ENCODE measurements around the gene RUVBL1. TPM values are rescaled to one million over a fixed set of nuclear protein-coding genes. Genes with fewer than 3 reads are reported as not detected.

RUVBL1 gene
- total RNA-seq, 1 donor from 2014 or later: 33.1 TPM

DNA sequence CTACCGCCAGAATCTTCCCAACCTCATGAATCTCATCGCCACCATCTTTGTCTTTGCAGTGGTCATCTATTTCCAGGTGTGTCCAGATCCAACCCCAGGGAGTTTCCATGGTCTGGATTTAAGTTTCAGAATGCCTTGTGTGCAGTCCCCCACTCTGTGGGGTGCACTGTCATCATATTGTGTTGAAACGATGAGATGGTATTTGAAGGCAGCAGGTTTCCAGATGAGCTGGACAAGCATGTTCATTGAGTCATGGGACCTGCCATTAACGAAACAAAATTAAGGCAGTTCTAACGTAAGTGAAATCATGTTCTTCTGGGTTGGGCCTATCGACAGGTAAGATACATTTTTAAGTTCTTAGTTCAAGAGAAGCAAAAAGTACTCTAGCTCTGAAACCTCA lies 58.6 kb downstream of the RUVBL1 start:
- Mint-ChIP-seq H3K27me3 (ENCODE audit: unreplicated experiment) (peaks cover 5% of the 10 kb centered on the region), H3K36me3 (ENCODE audit: unreplicated experiment) (peaks cover 35% of the 10 kb centered on the region), H3K9me3 (ENCODE audit: unreplicated experiment) (peaks cover 9% of the 10 kb centered on the region), H3K27ac (ENCODE audit: unreplicated experiment) (no peak overlapping the region), H3K4me1 (ENCODE audit: low read depth, unreplicated experiment) (peaks cover 23% of the 10 kb centered on the region), H3K4me3 (ENCODE audit: unreplicated experiment) (no peak overlapping the region)
- no peak for TF ChIP-seq CTCF (IDR thresholded peaks at IDR 0.05; ENCODE audit: partially characterized antibody, unreplicated experiment)
- DNase-seq: no peak

GRCh38 chr3:128063865-128064264 lies 59.7 kb downstream of the RUVBL1 start:
- no peak overlapping the region for H3K4me3 Mint-ChIP-seq (ENCODE audit: unreplicated experiment)
- no peak for DNase-seq
- peaks cover 9% of the 10 kb centered on the region for H3K9me3 Mint-ChIP-seq (ENCODE audit: unreplicated experiment)
- H3K27ac Mint-ChIP-seq (ENCODE audit: unreplicated experiment): no peak overlapping the region
- no peak for TF ChIP-seq CTCF (IDR thresholded peaks at IDR 0.05; ENCODE audit: partially characterized antibody, unreplicated experiment)
- peaks cover 35% of the 10 kb centered on the region for H3K36me3 Mint-ChIP-seq (ENCODE audit: unreplicated experiment)
- peaks cover 23% of the 10 kb centered on the region for H3K4me1 Mint-ChIP-seq (ENCODE audit: low read depth, unreplicated experiment)
- peaks cover 5% of the 10 kb centered on the region for H3K27me3 Mint-ChIP-seq (ENCODE audit: unreplicated experiment)

GRCh38 chr3:128062033-128062745 lies 61.4 kb downstream of the RUVBL1 start:
- Mint-ChIP-seq H3K4me1 (ENCODE audit: low read depth, unreplicated experiment) (peaks cover 11% of the 10 kb centered on the region), H3K36me3 (ENCODE audit: unreplicated experiment) (peaks cover 24% of the 10 kb centered on the region), H3K27ac (ENCODE audit: unreplicated experiment) (no peak overlapping the region), H3K27me3 (ENCODE audit: unreplicated experiment) (peaks cover 5% of the 10 kb centered on the region), H3K4me3 (ENCODE audit: unreplicated experiment) (no peak overlapping the region), H3K9me3 (ENCODE audit: unreplicated experiment) (peaks cover 7% of the 10 kb centered on the region)
- no peak for DNase-seq
- no peak for TF ChIP-seq CTCF (IDR thresholded peaks at IDR 0.05; ENCODE audit: partially characterized antibody, unreplicated experiment)

GRCh38 chr3:128060473-128061381 lies 62.9 kb downstream of the RUVBL1 start:
- Mint-ChIP-seq H3K36me3 (ENCODE audit: unreplicated experiment) (peaks cover 20% of the 10 kb centered on the region), H3K27me3 (ENCODE audit: unreplicated experiment) (peaks cover 5% of the 10 kb centered on the region)

More at GRCh38 chr3:128060473-128061381, 62.9 kb downstream of the RUVBL1 start:
- DNase-seq: no peak
- peaks cover 4% of the 10 kb centered on the region for H3K9me3 Mint-ChIP-seq (ENCODE audit: unreplicated experiment)
- no peak for TF ChIP-seq CTCF (IDR thresholded peaks at IDR 0.05; ENCODE audit: partially characterized antibody, unreplicated experiment)
- H3K27ac Mint-ChIP-seq (ENCODE audit: unreplicated experiment): no peak overlapping the region
- no peak overlapping the region for H3K4me3 Mint-ChIP-seq (ENCODE audit: unreplicated experiment)
- H3K4me1 Mint-ChIP-seq (ENCODE audit: low read depth, unreplicated experiment): peaks cover 3% of the 10 kb centered on the region
